Testis (tissue), 2 donors: ENCODE measurements around the gene CDH5.

Source experiments
- CTCF ChIP-seq, 3 experiments: fragments of 450-650 bp in 2 of 3; fragments of 200-600 bp in 1 of 3; sonication (generic) in 1 of 3; IDR thresholded peaks; one replicate each; pipeline ENCODE4 v1.5.1; 2016 to 2019; ENCODE audit warnings: antibody characterized with exemption in 3 of 3, mild to moderate bottlenecking in 2 of 3, moderate library complexity in 1 of 3
- POLR2A ChIP-seq: fragments of 450-650 bp; IDR thresholded peaks from one replicate; pipeline ENCODE4 v1.6.1; 2017; ENCODE audit warnings: antibody characterized with exemption, mild to moderate bottlenecking, moderate library complexity

- TF ChIP-seq CTCF (IDR thresholded peaks at IDR 0.05) (no peak), POLR2A (no peak)
These were observed 48.4 kb downstream of the CDH5 start for GRCh38 chr16:66414891-66415290.
